H4 (cell line): ENCODE results near the gene ZNF619. TPM values are rescaled to one million over a fixed set of nuclear protein-coding genes. Genes with fewer than 3 reads are reported as not detected.
"Not testable (repeated sequence)": the region's sequence is repeated elsewhere in the genome, so short reads cannot be mapped to it uniquely, and the experiment has no call there.

Experiments used
- DNase-seq: peaks from one replicate; pipeline ENCODE4 v3.0.0-alpha.2; 2015; ENCODE audit warnings: low spot score
- total RNA-seq: library from RNA; depleted of rRNA; stranded (reverse); fragments of >200 nt; shearing (Covaris generic); gene quantifications from 2 replicates; pipeline ENCODE4 v1.2.3, GENCODE V29; 2014; rRNA removed

The ZNF619 gene
- 3.1 and 3.9 TPM in 2 replicates for total RNA-seq

GRCh38 chr3:40476478-40477470 lies at the start of gene ZNF619:
TSS of gene ZNF619 (plus strand) at chr3:40477122. CDS start at chr3:40477980, 858 bp downstream.
- peak; percentile 27 for DNase-seq

- no peak for DNase-seq
Observed at GRCh38 chr3:40432793-40433192, 44.1 kb upstream of the ZNF619 start.

- DNase-seq, result no peak
Observed at GRCh38 chr3:40437889-40438288, 39.0 kb upstream of the ZNF619 start.

- no peak for DNase-seq
Observed at GRCh38 chr3:40445062-40445461, 31.9 kb upstream of the ZNF619 start.

- no peak for DNase-seq
Observed at GRCh38 chr3:40445880-40446279, 31.0 kb upstream of the ZNF619 start.

GRCh38 chr3:40450438-40450837 lies 26.5 kb upstream of the ZNF619 start:
- no peak for DNase-seq

- DNase-seq, result no peak
Observed at GRCh38 chr3:40451551-40451950, 25.4 kb upstream of the ZNF619 start.

- DNase-seq, result no peak
Observed at GRCh38 chr3:40452057-40452456, 24.9 kb upstream of the ZNF619 start.

- no peak for DNase-seq
Observed at GRCh38 chr3:40452562-40452875, 24.4 kb upstream of the ZNF619 start.

GRCh38 chr3:40452876-40453730 lies 23.8 kb upstream of the ZNF619 start:
- DNase-seq, result peak; percentile 97

- DNase-seq, result no peak
Observed at GRCh38 chr3:40453933-40454332, 23.0 kb upstream of the ZNF619 start.

GRCh38 chr3:40455328-40455727 lies 21.6 kb upstream of the ZNF619 start:
- DNase-seq, result no peak

GRCh38 chr3:40456279-40456939 lies 20.5 kb upstream of the ZNF619 start:
- no peak for DNase-seq

- peak; percentile 92 for DNase-seq
Observed at GRCh38 chr3:40456940-40457823, 19.7 kb upstream of the ZNF619 start, which contains the start of gene RPL14. TSS of gene RPL14 (plus strand) at chr3:40457339. CDS start at chr3:40457472, 133 bp downstream.

- DNase-seq, result no peak
Observed at GRCh38 chr3:40458473-40458872, 18.4 kb upstream of the ZNF619 start.

GRCh38 chr3:40460481-40460880 lies 16.4 kb upstream of the ZNF619 start:
- not testable (repeated sequence) for DNase-seq

- no peak for DNase-seq
Observed at GRCh38 chr3:40461161-40461560, 15.8 kb upstream of the ZNF619 start.

- DNase-seq, result not testable (repeated sequence)
Observed at GRCh38 chr3:40462838-40463237, 14.1 kb upstream of the ZNF619 start.

- DNase-seq, result no peak
Observed at GRCh38 chr3:40463579-40463978, 13.3 kb upstream of the ZNF619 start.

- DNase-seq, result no peak
Observed at GRCh38 chr3:40464339-40465110, 12.4 kb upstream of the ZNF619 start.
